Measurements from ENCODE around the gene SNED1. TPM values are rescaled to one million over a fixed set of nuclear protein-coding genes. Genes with fewer than 3 reads are reported as not detected.

Gene SNED1
- total RNA-seq, 1 experiment from 2014 or later: 0.76 TPM

GRCh38 chr2:241084856-241085444 is 86.5 kb downstream of the SNED1 start:
- TF ChIP-seq, protein P1, sequence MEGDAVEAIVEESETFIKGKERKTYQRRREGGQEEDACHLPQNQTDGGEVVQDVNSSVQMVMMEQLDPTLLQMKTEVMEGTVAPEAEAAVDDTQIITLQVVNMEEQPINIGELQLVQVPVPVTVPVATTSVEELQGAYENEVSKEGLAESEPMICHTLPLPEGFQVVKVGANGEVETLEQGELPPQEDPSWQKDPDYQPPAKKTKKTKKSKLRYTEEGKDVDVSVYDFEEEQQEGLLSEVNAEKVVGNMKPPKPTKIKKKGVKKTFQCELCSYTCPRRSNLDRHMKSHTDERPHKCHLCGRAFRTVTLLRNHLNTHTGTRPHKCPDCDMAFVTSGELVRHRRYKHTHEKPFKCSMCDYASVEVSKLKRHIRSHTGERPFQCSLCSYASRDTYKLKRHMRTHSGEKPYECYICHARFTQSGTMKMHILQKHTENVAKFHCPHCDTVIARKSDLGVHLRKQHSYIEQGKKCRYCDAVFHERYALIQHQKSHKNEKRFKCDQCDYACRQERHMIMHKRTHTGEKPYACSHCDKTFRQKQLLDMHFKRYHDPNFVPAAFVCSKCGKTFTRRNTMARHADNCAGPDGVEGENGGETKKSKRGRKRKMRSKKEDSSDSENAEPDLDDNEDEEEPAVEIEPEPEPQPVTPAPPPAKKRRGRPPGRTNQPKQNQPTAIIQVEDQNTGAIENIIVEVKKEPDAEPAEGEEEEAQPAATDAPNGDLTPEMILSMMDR (IDR thresholded peaks at IDR 0.05; ENCODE audit: unreplicated experiment): no peak
- intact Hi-C loops (cut with micrococcal nuclease; ENCODE audit: unreplicated experiment): no loop called here
- DNase-seq: no peak
- Mint-ChIP-seq H3K4me3 (ENCODE audit: low read depth, unreplicated experiment) (no peak overlapping the region), H3K4me1 (ENCODE audit: low read depth, unreplicated experiment) (no peaks in the 10 kb centered on the region), H3K27ac (ENCODE audit: unreplicated experiment) (no peak overlapping the region), H3K36me3 (ENCODE audit: insufficient read depth, unreplicated experiment) (peaks cover 11% of the 10 kb centered on the region), H3K9me3 (ENCODE audit: low read depth, unreplicated experiment) (no peaks in the 10 kb centered on the region), H3K27me3 (ENCODE audit: unreplicated experiment) (no peaks in the 10 kb centered on the region)
- CTCF ChIA-PET: no interaction called here
- no TSS peak for BruUV-seq (replicated peaks)

- intact Hi-C loops (cut with micrococcal nuclease; ENCODE audit: unreplicated experiment): no loop called here
- Mint-ChIP-seq H3K4me3 (ENCODE audit: low read depth, unreplicated experiment) (no peak overlapping the region), H3K9me3 (ENCODE audit: low read depth, unreplicated experiment) (no peaks in the 10 kb centered on the region), H3K36me3 (ENCODE audit: insufficient read depth, unreplicated experiment) (peaks cover 15% of the 10 kb centered on the region), H3K27ac (ENCODE audit: unreplicated experiment) (no peak overlapping the region), H3K4me1 (ENCODE audit: low read depth, unreplicated experiment) (no peaks in the 10 kb centered on the region), H3K27me3 (ENCODE audit: unreplicated experiment) (no peaks in the 10 kb centered on the region)
- CTCF ChIA-PET: no interaction called here
- BruUV-seq (replicated peaks): no TSS peak
- TF ChIP-seq, protein P1 (IDR thresholded peaks at IDR 0.05; ENCODE audit: unreplicated experiment): no peak
- no peak for DNase-seq
These were observed 89.2 kb downstream of the SNED1 start for GRCh38 chr2:241087420-241088268.

DNA sequence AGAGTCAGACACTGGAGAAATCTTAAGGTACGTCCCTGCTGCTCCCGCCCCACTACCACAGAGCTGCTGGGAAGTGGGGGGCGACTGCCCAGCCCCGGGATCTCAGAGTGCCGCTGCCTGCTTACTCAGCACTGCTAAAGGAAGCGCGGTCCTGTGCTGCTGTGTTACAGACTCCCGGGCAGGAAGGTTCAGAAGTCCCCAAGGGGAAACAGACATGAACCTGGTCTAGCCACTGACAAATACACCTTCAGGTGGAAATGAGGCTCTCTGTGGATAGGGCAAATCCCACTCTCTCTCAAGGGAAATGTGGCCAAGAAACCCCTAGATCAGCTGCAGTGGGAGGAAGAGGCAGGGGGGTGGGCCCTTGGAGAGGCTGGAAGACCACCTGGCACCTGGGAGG is 90.0 kb downstream of the SNED1 start:
- Mint-ChIP-seq H3K27ac (ENCODE audit: unreplicated experiment) (no peak overlapping the region), H3K27me3 (ENCODE audit: unreplicated experiment) (no peaks in the 10 kb centered on the region), H3K36me3 (ENCODE audit: insufficient read depth, unreplicated experiment) (peaks cover 15% of the 10 kb centered on the region), H3K9me3 (ENCODE audit: low read depth, unreplicated experiment) (no peaks in the 10 kb centered on the region), H3K4me1 (ENCODE audit: low read depth, unreplicated experiment) (no peaks in the 10 kb centered on the region), H3K4me3 (ENCODE audit: low read depth, unreplicated experiment) (no peak overlapping the region)
- CTCF ChIA-PET: no interaction called here
- no peak for DNase-seq
- intact Hi-C loops (cut with micrococcal nuclease; ENCODE audit: unreplicated experiment): no loop called here
- TF ChIP-seq, protein P1 (IDR thresholded peaks at IDR 0.05; ENCODE audit: unreplicated experiment): no peak
- no TSS peak for BruUV-seq (replicated peaks)

- Mint-ChIP-seq H3K27me3 (ENCODE audit: unreplicated experiment) (no peaks in the 10 kb centered on the region), H3K36me3 (ENCODE audit: insufficient read depth, unreplicated experiment) (peaks cover 15% of the 10 kb centered on the region), H3K4me1 (ENCODE audit: low read depth, unreplicated experiment) (no peaks in the 10 kb centered on the region), H3K27ac (ENCODE audit: unreplicated experiment) (no peak overlapping the region), H3K9me3 (ENCODE audit: low read depth, unreplicated experiment) (no peaks in the 10 kb centered on the region), H3K4me3 (ENCODE audit: low read depth, unreplicated experiment) (no peak overlapping the region)
- no peak for DNase-seq
- intact Hi-C loops (cut with micrococcal nuclease; ENCODE audit: unreplicated experiment): no loop called here
- CTCF ChIA-PET: no interaction called here
- TF ChIP-seq, protein P1 (IDR thresholded peaks at IDR 0.05; ENCODE audit: unreplicated experiment): no peak
- no TSS peak for BruUV-seq (replicated peaks)
These were observed 90.6 kb downstream of the SNED1 start for GRCh38 chr2:241088791-241089732.

Measured in Calu3 (cell line).